Suprapubic skin (tissue), 4 donors: Measurements from ENCODE around the gene MUC20. TPM values are rescaled to one million over a fixed set of nuclear protein-coding genes. Genes with fewer than 3 reads are reported as not detected.
A peak's percentile ranks its signal among the peaks of the same experiment; 100 is the strongest.
"Not testable (repeated sequence)": the region's sequence is repeated elsewhere in the genome, so short reads cannot be mapped to it uniquely, and the experiment has no call there.

Experiments used
- DNase-seq, 2 donors: peaks; one replicate each; pipeline ENCODE4 v3.0.0-alpha.2; 2019; ENCODE audit warnings: low spot score in 2 of 2
- H3K27ac ChIP-seq: fragments of 200-600 bp; sonication (generic); one replicate; pipeline ENCODE4 v1.5.1; 2019
- H3K27me3 ChIP-seq: fragments of 200-600 bp; sonication (generic); one replicate; pipeline ENCODE4 v1.5.1; 2019
- H3K36me3 ChIP-seq: fragments of 200-600 bp; sonication (generic); one replicate; pipeline ENCODE4 v1.5.1; 2019
- H3K4me1 ChIP-seq: fragments of 200-600 bp; sonication (generic); one replicate; pipeline ENCODE4 v1.5.1; 2019
- H3K4me3 ChIP-seq: fragments of 200-600 bp; sonication (generic); one replicate; pipeline ENCODE4 v1.5.1; 2019; ENCODE audit warnings: mild to moderate bottlenecking
- H3K9me3 ChIP-seq: fragments of 200-600 bp; sonication (generic); one replicate; pipeline ENCODE4 v1.5.1; 2019
- EP300 ChIP-seq: sonication (generic); formaldehyde crosslinking; IDR thresholded peaks from one replicate; pipeline ENCODE4 v1.6.1; 2017; ENCODE audit warnings: antibody characterized with exemption
- POLR2A ChIP-seq, 2 donors: fragments of 450-650 bp; IDR thresholded peaks; one replicate each; pipeline ENCODE4 v1.6.1; 2017; ENCODE audit warnings: antibody characterized with exemption in 2 of 2, mild to moderate bottlenecking in 2 of 2, moderate library complexity in 2 of 2
- POLR2AphosphoS5 ChIP-seq, 3 donors: sonication (generic); formaldehyde crosslinking; IDR thresholded peaks; one replicate each; pipeline ENCODE4 v1.6.1; 2017; ENCODE audit warnings: antibody characterized with exemption in 3 of 3
- WGBS: methylation state at CpG from one replicate; pipeline ENCODE4 v1.1.5; 2018; 5-methylcytosine and 5-hydroxymethylcytosine counted together
- total RNA-seq, 4 donors: library from RNA; depleted of rRNA; stranded (reverse); fragments of >200 nt; gene quantifications; one replicate each; pipeline ENCODE4 v1.1.0, GENCODE V29; 2016
- TF ChIP-seq, protein P1 (sequence below), 2 donors: fragments of 200-600 bp in 1 of 2; fragments of 450-650 bp in 1 of 2; sonication (generic) in 1 of 2; IDR thresholded peaks; one replicate each; pipeline ENCODE4 v1.5.1; 2016 to 2019; ENCODE audit warnings: antibody characterized with exemption in 2 of 2, mild to moderate bottlenecking in 1 of 2, moderate library complexity in 1 of 2

MUC20 gene
- total RNA-seq, 4 donors from 2014 or later = 0.26 to 53.4 (median 2.8) TPM

DNA sequence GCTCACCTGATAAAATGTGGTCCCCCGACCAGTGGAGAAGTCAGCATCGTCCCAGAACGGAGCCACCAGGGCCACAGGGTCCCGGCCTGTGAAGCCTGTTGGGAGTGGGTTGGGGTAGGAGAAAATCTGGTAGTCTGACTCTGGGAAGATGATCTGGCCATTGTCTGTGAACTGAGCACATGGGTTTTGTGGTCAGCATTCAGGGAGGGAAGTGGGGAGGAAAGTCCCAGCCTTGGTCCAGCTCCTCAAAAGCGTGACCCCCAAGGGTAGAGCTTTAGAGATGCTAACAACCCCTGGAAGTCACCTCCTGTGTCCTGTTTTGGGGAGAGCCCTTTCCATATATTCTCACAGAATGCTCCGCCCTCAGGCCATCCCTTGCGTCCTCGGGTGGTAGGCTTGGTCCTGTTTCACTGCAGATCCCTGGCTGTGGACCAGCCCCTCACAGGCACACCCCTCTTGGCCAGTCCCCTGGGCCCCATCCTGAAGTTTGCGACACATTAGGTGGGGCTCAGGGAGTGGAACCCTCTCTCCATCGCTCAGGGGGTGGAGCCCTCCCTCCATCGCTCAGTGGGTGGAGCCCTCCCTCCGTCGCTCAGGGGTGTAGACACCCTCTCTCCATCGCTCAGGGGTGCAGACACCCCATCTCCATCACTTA is 51.0 kb downstream of the MUC20 start:
- Histone ChIP-seq H3K4me1 (no peaks in the 10 kb centered on the region), H3K9me3 (no peaks in the 10 kb centered on the region), H3K27me3 (peaks cover 8% of the 10 kb centered on the region), H3K27ac (no peak overlapping the region), H3K4me3 (no peak overlapping the region), H3K36me3 (no peaks in the 10 kb centered on the region)
- TF ChIP-seq, protein P1, sequence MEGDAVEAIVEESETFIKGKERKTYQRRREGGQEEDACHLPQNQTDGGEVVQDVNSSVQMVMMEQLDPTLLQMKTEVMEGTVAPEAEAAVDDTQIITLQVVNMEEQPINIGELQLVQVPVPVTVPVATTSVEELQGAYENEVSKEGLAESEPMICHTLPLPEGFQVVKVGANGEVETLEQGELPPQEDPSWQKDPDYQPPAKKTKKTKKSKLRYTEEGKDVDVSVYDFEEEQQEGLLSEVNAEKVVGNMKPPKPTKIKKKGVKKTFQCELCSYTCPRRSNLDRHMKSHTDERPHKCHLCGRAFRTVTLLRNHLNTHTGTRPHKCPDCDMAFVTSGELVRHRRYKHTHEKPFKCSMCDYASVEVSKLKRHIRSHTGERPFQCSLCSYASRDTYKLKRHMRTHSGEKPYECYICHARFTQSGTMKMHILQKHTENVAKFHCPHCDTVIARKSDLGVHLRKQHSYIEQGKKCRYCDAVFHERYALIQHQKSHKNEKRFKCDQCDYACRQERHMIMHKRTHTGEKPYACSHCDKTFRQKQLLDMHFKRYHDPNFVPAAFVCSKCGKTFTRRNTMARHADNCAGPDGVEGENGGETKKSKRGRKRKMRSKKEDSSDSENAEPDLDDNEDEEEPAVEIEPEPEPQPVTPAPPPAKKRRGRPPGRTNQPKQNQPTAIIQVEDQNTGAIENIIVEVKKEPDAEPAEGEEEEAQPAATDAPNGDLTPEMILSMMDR (IDR thresholded peaks at IDR 0.05) = no peak
- no peak for TF ChIP-seq POLR2AphosphoS5 (IDR thresholded peaks at IDR 0.05)
- TF ChIP-seq POLR2A (IDR thresholded peaks at IDR 0.05) = no peak
- TF ChIP-seq EP300 = no peak
- 86% methylated on average over 13 of the region's 14 CpGs for WGBS
- DNase-seq = peak; percentile 43 to 64

DNA sequence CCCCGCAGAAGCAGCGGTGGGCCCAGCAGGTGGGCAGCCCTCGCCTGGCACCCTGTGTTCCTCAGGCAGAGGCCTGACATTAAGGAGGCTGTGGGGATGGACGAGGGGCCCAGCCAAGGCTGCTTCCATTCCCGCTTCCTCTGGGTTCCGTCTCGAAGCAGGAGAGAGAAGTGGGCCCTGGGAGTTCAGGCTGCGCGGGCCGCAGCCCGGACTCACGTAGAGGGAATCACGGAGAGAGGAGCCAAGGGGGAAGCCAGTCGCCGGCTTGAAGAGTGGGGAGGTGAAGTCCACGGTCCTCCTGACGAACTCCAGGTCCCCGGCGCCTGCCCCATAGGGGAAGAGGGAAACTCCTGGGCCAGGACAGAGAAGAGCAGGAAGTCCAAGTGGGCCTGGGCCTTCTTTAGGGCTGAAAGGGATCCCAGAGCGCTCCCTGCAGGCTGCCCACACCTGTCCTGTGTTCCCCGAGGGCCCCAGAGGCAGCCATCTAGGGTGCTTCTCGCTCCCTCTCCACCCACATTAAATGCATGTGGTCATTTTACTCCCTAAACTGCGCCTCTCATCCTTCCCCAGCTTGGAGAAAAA is 53.3 kb downstream of the MUC20 start:
- no peak for DNase-seq
- no peaks in the 10 kb centered on the region for H3K36me3 ChIP-seq
- no peaks in the 10 kb centered on the region for H3K9me3 ChIP-seq
- no peak overlapping the region for H3K27ac ChIP-seq
- WGBS = 93% methylated on average over 23 of the region's 23 CpGs
- H3K27me3 ChIP-seq = peaks cover 8% of the 10 kb centered on the region
- TF ChIP-seq POLR2AphosphoS5 (IDR thresholded peaks at IDR 0.05) (no peak), EP300 (no peak), POLR2A (IDR thresholded peaks at IDR 0.05) (no peak)
- TF ChIP-seq, protein P1 (IDR thresholded peaks at IDR 0.05) = no peak
- no peaks in the 10 kb centered on the region for H3K4me1 ChIP-seq
- H3K4me3 ChIP-seq = no peak overlapping the region

DNA sequence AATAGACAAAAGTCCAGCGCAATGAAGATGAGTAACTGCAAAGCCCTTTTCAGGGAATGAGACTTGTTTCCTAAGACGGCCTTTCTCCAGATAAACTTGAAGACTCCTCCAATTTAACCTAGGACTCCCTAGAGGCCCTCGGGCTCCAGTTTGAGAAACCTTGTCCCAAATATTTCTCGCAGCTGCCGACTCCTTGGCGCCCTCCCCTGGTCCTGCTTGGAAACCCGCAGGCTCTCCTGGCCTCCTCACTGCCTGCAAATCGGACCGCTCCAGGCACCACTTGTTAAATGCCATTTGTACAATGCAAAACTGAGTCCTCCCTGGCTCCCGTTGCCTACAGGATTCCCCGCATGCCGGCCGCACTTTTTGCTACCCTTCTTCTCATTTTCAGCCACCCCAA is 54.1 kb downstream of the MUC20 start:
- no peak for DNase-seq
- H3K4me3 ChIP-seq = no peak overlapping the region
- no peak overlapping the region for H3K27ac ChIP-seq
- no peaks in the 10 kb centered on the region for H3K36me3 ChIP-seq
- no peaks in the 10 kb centered on the region for H3K9me3 ChIP-seq
- H3K4me1 ChIP-seq = no peaks in the 10 kb centered on the region
- peaks cover 8% of the 10 kb centered on the region for H3K27me3 ChIP-seq
- 40% methylated on average over 13 of the region's 13 CpGs for WGBS
- TF ChIP-seq EP300 (no peak), POLR2AphosphoS5 (IDR thresholded peaks at IDR 0.05) (no peak), POLR2A (IDR thresholded peaks at IDR 0.05) (no peak)
- TF ChIP-seq, protein P1 (IDR thresholded peaks at IDR 0.05) = peak in 1 of 2 donors; percentile 37

DNA sequence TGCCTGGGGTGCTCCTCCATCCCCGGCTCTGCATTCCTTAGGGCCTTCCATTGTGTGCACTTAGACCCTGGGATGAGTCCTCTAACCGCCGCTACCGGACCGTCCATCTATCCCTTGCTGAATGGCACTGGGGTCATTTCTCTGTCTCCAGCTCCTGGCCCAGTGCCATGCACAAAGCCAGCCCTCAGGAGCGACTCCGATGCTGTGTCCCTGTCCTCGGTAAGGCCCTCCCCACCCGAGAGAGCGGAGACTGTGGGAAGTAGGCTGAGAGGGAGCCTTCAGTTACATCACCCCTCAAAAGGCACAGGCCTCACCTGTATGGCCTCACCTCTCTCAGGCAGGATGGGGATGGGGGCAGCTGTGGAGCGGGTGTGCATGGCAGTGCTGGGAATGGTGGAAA is 57.2 kb downstream of the MUC20 start:
- DNase-seq = peak in 1 of 2 donors; percentile 54
- peaks cover 5% of the 10 kb centered on the region for H3K27me3 ChIP-seq
- H3K4me3 ChIP-seq = no peak overlapping the region
- H3K4me1 ChIP-seq = no peaks in the 10 kb centered on the region
- H3K36me3 ChIP-seq = no peaks in the 10 kb centered on the region
- no peaks in the 10 kb centered on the region for H3K9me3 ChIP-seq
- no peak overlapping the region for H3K27ac ChIP-seq
- no peak for TF ChIP-seq EP300
- TF ChIP-seq POLR2A (IDR thresholded peaks at IDR 0.05) = no peak
- TF ChIP-seq, protein P1 (IDR thresholded peaks at IDR 0.05) = no peak
- TF ChIP-seq POLR2AphosphoS5 (IDR thresholded peaks at IDR 0.05) = no peak
- WGBS = 86% methylated on average over 11 of the region's 11 CpGs

DNA sequence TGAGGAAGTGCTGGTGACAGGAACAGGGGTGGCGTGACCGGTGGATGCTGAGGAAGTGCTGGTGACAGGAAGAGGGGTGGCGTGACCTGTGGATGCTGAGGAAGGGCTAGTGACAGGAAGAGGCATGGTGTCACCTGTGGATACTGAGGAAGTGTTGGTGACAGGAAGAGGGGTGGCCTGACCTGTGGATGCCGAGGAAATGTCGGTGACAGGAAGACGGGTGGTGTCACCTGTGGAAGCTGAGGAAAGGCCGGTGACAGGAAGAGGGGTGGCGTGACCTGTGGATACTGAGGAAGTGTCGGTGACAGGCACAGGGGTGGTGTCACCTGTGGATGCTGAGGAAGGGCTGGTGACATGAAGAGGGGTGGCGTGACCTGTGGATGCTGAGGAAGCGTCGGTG is 60.5 kb downstream of the MUC20 start:
- H3K4me3 ChIP-seq, H3K36me3 ChIP-seq, H3K27ac ChIP-seq, H3K27me3 ChIP-seq, DNase-seq, H3K4me1 ChIP-seq, H3K9me3 ChIP-seq: not testable (repeated sequence)
- WGBS = 80% methylated on average over 12 of the region's 12 CpGs

Other genes with a start within 250 kb of the MUC20 start
- gene PPP1R2, start 177.7 kb upstream of the MUC20 start, total RNA-seq = 10 to 100 TPM; 61.7 to 96.0 (median 71.4) TPM
- gene APOD, start 137.0 kb upstream of the MUC20 start, total RNA-seq = 100 to 1,000 TPM; 177 to 341 (median 313) TPM
- not detected for gene MUC4, start 91.0 kb downstream of the MUC20 start, total RNA-seq
- gene TNK2, start 187.6 kb downstream of the MUC20 start, total RNA-seq = 100 to 1,000 TPM in 1 of 4 donors, 10 to 100 TPM in 3; 52.4 to 101 (median 70.0) TPM